ENCODE results near the gene CLPSL1.

DNA sequence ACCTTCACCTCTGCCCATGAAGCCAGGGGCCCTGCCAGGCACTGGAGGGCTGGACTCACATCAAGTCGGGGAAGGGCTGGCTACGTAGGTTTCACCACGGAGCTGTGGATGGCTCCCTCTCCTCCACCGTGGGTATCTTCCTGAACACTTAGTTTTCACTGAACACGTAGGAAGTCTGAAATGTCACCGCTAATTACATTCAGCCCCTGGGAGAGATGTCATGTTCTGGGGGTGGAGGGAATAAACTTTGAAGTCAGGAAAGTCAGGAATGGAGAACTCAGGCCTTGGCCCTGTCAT, 30.8 kb downstream of the CLPSL1 start:
- TF ChIP-seq, protein P1, sequence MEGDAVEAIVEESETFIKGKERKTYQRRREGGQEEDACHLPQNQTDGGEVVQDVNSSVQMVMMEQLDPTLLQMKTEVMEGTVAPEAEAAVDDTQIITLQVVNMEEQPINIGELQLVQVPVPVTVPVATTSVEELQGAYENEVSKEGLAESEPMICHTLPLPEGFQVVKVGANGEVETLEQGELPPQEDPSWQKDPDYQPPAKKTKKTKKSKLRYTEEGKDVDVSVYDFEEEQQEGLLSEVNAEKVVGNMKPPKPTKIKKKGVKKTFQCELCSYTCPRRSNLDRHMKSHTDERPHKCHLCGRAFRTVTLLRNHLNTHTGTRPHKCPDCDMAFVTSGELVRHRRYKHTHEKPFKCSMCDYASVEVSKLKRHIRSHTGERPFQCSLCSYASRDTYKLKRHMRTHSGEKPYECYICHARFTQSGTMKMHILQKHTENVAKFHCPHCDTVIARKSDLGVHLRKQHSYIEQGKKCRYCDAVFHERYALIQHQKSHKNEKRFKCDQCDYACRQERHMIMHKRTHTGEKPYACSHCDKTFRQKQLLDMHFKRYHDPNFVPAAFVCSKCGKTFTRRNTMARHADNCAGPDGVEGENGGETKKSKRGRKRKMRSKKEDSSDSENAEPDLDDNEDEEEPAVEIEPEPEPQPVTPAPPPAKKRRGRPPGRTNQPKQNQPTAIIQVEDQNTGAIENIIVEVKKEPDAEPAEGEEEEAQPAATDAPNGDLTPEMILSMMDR (IDR thresholded peaks at IDR 0.05; ENCODE audit: insufficient read depth, low read length, poor library complexity, severe bottlenecking): no peak
- no peak for TF ChIP-seq EZH2phosphoT487 (conservative IDR thresholded peaks at IDR 0.05; ENCODE audit: low read length)
